A549 (cell line): ENCODE data around the gene FAHD2A. TPM values are rescaled to one million over a fixed set of nuclear protein-coding genes. Genes with fewer than 3 reads are reported as not detected.

ENCODE experiments used
- polyA plus RNA-seq, 4 experiments: library from polyadenylated mRNA; depleted of rRNA in 3 of 4; stranded (reverse); fragments of >200 nt; fragmentation: RNase III in 1 of 4; extraction: RNeasy Plus Mini Kit Qiagen cat#74134 plus additional on column Dnase treatment in 1 of 4; gene quantifications; 2 replicates in 3 of 4; 3 replicates in 1 of 4; pipeline ENCODE4 v1.2.3, GENCODE V29; 2011 to 2017
- small RNA-seq, 6 experiments: library from RNA; depleted of rRNA; stranded (forward); fragments of <200 nt; gene quantifications; one replicate each; pipeline ENCODE3, GENCODE V24; 2012

The FAHD2A gene
- polyA plus RNA-seq, 2 of the 4 experiments (the other 2 are of a cell fraction), result 28.1 to 33.0 TPM

Small RNA genes within 50 kb of the gene (small RNA-seq; reads per million reads assigned to genes)
- 0 reads per million in 6 experiments for gene AC133104.2

Other genes starting within 250 kb of the FAHD2A start
- 14.0 and 15.0 TPM in 2 replicates for gene ZNF514, start 242.9 kb upstream of the FAHD2A start, polyA plus RNA-seq (2011; rRNA removed)
- 10.6 to 12.8 TPM (median 11.2 TPM) in 3 replicates for gene ZNF514, start 242.9 kb upstream of the FAHD2A start, polyA plus RNA-seq (2017; fragmentation: RNase III; extraction: RNeasy Plus Mini Kit Qiagen cat#74134 plus additional on column Dnase treatment)
- 4.6 and 5.5 TPM in 2 replicates for gene ZNF2, start 236.9 kb upstream of the FAHD2A start, polyA plus RNA-seq (2011; rRNA removed)
- gene ZNF2, start 236.9 kb upstream of the FAHD2A start, polyA plus RNA-seq (2017; fragmentation: RNase III; extraction: RNeasy Plus Mini Kit Qiagen cat#74134 plus additional on column Dnase treatment), result 3.7 to 4.3 TPM (median 4.2 TPM) in 3 replicates
- 1.8 and 2.1 TPM in 2 replicates for gene ZNF892, start 195.2 kb upstream of the FAHD2A start, polyA plus RNA-seq (2011; rRNA removed)
- gene ZNF892, start 195.2 kb upstream of the FAHD2A start, polyA plus RNA-seq (2017; fragmentation: RNase III; extraction: RNeasy Plus Mini Kit Qiagen cat#74134 plus additional on column Dnase treatment), result 0.72 to 0.84 TPM (median 0.79 TPM) in 3 replicates
- gene PROM2, start 128.3 kb upstream of the FAHD2A start, polyA plus RNA-seq (2011; rRNA removed), result 0.08 and 0.13 TPM in 2 replicates
- 0.04 to 0.16 TPM (median 0.09 TPM) in 3 replicates for gene PROM2, start 128.3 kb upstream of the FAHD2A start, polyA plus RNA-seq (2017; fragmentation: RNase III; extraction: RNeasy Plus Mini Kit Qiagen cat#74134 plus additional on column Dnase treatment)
- gene KCNIP3, start 105.4 kb upstream of the FAHD2A start, polyA plus RNA-seq (2011; rRNA removed), result 0.13 and 0.25 TPM in 2 replicates
- gene KCNIP3, start 105.4 kb upstream of the FAHD2A start, polyA plus RNA-seq (2017; fragmentation: RNase III; extraction: RNeasy Plus Mini Kit Qiagen cat#74134 plus additional on column Dnase treatment), result 0.70 to 0.94 TPM (median 0.84 TPM) in 3 replicates
- 0.05 and 0.12 TPM in 2 replicates for gene TRIM43B, start 82.0 kb downstream of the FAHD2A start, polyA plus RNA-seq (2011; rRNA removed)
- not detected in 3 replicates for gene TRIM43B, start 82.0 kb downstream of the FAHD2A start, polyA plus RNA-seq (2017; fragmentation: RNase III; extraction: RNeasy Plus Mini Kit Qiagen cat#74134 plus additional on column Dnase treatment)
- gene TRIM43, start 189.3 kb downstream of the FAHD2A start, polyA plus RNA-seq (2011; rRNA removed), result not detected in 2 replicates
- not detected in 3 replicates for gene TRIM43, start 189.3 kb downstream of the FAHD2A start, polyA plus RNA-seq (2017; fragmentation: RNase III; extraction: RNeasy Plus Mini Kit Qiagen cat#74134 plus additional on column Dnase treatment)